ENCODE data around the gene CD63. TPM values are rescaled to one million over a fixed set of nuclear protein-coding genes. Genes with fewer than 3 reads are reported as not detected.
A peak's percentile ranks its signal among the peaks of the same experiment; 100 is the strongest.

Gene CD63
- total and polyA plus RNA-seq, 2 of the 13 experiments (the other 11 are each of a cell fraction or from before 2014, with no cell fraction given) = 234 to 277 TPM

GRCh38 chr12:55722948-55723347, 5.9 kb downstream of the CD63 start:
- intact Hi-C loops (cut with micrococcal nuclease; ENCODE audit: unreplicated experiment) (loop anchor here (5.0 kb wide), 1 partner anchor 536 kb away; no protein-coding TSS in a partner anchor), in situ Hi-C loops (cut with HindIII; ENCODE audit: extremely low pct_ligation_motif_present, low pct_unique_long_range_greater_than_20kb) (no loop called here)
- no peak overlapping the region for H3K9ac ChIP-seq (ENCODE audit: insufficient read depth, low read depth, low read length)
- CTCF ChIA-PET (ENCODE audit: low intra/inter-chr PET ratio, low total read pairs) = interaction anchor here (1.4 to 3.4 kb wide), 2 partner anchors 14 to 42 kb away, joined by 3 to 36 read pairs; a partner anchor contains a TSS
- H3K9me3 ChIP-seq (ENCODE audit: low read length) = no peaks in the 10 kb centered on the region
- DNase-seq (ENCODE audit: low spot score) (no peak), FAIRE-seq (no peak), ATAC-seq (no peak)
- H3K4me1 ChIP-seq (ENCODE audit: insufficient read depth, low read length) = peaks cover 84% of the 10 kb centered on the region
- peaks cover 10 to 25% of the 10 kb centered on the region in 2 experiments for H3K36me3 ChIP-seq (replicated peaks in 1 of 2; ENCODE audit: control insufficient read depth in 1 of 2, insufficient read depth in 2 of 2, low read length in 2 of 2)
- no peak overlapping the region for H3K4me2 ChIP-seq (ENCODE audit: low read depth, low read length)
- no peaks in the 10 kb centered on the region; a peak in 1 of 5 replicates for H3K27me3 ChIP-seq (ENCODE audit: control insufficient read depth in 1 of 2, insufficient read depth in 2 of 2, low read length in 2 of 2)
- 0 out of 2 replicates have a peak, but pooled peaks cover 8% of the 10 kb centered on the region for H4K20me1 ChIP-seq (ENCODE audit: insufficient read depth, low read length)
- H2AFZ ChIP-seq (ENCODE audit: low read length) = no peak overlapping the region
- POLR2A ChIA-PET = interaction anchor here (0.8 to 5.3 kb wide), 2 partner anchors 15 to 41 kb away, joined by 3 to 23 read pairs; a partner anchor contains a TSS
- H3K79me2 ChIP-seq (ENCODE audit: insufficient read depth, low read length) = peaks cover 9% of the 10 kb centered on the region
- no peak overlapping the region for H3K4me3 ChIP-seq (replicated peaks in 1 of 3; ENCODE audit: insufficient read depth in 1 of 3, low read depth in 2 of 3, low read length in 3 of 3)
- BruUV-seq (replicated peaks) = TSS peak; percentile 8
- no peak overlapping the region for H3K27ac ChIP-seq (ENCODE audit: extremely low read length, insufficient read depth, low read length)
- TF ChIP-seq, protein P1, sequence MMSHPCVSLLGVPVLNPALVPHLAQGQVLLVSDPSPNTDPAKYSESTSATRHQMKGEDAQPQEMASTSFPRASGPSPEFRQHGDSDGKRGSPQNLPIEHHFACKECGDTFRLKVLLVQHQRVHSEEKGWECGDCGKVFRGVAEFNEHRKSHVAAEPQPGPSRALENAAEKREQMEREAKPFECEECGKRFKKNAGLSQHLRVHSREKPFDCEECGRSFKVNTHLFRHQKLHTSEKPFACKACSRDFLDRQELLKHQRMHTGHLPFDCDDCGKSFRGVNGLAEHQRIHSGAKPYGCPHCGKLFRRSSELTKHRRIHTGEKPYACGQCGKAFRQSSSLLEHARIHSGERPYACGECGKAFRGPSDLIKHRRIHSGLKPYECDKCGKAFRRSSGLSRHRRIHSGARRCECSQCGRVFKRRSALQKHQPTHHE (CRISPR knock-in tag; IDR thresholded peaks at IDR 0.05; ENCODE audit: borderline replicate concordance) = no peak
- TF ChIP-seq PRMT3 (CRISPR knock-in tag; IDR thresholded peaks at IDR 0.05; ENCODE audit: borderline replicate concordance, low read depth) = no peak
- TF ChIP-seq ZNF292 (CRISPR knock-in tag; IDR thresholded peaks at IDR 0.05; ENCODE audit: borderline replicate concordance, low read depth) = no peak
- TF ChIP-seq NFRKB (IDR thresholded peaks at IDR 0.05) = no peak
- TF ChIP-seq ZFAT (CRISPR knock-in tag; conservative IDR thresholded peaks at IDR 0.05) = no peak
- TF ChIP-seq JARID2 (CRISPR knock-in tag; IDR thresholded peaks at IDR 0.05; ENCODE audit: insufficient replicate concordance) = no peak
- no peak for TF ChIP-seq SP1 (IDR thresholded peaks at IDR 0.05)
- no peak for TF ChIP-seq SP1 (CRISPR knock-in tag; IDR thresholded peaks at IDR 0.05)
- no peak for TF ChIP-seq DBP (CRISPR knock-in tag; IDR thresholded peaks at IDR 0.05; ENCODE audit: not compliant biosample characterization)
- TF ChIP-seq, protein P2, sequence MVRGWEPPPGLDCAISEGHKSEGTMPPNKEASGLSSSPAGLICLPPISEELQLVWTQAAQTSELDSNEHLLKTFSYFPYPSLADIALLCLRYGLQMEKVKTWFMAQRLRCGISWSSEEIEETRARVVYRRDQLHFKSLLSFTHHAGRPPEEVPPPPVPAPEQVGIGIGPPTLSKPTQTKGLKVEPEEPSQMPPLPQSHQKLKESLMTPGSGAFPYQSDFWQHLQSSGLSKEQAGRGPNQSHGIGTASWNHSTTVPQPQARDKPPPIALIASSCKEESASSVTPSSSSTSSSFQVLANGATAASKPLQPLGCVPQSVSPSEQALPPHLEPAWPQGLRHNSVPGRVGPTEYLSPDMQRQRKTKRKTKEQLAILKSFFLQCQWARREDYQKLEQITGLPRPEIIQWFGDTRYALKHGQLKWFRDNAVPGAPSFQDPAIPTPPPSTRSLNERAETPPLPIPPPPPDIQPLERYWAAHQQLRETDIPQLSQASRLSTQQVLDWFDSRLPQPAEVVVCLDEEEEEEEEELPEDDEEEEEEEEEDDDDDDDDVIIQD (CRISPR knock-in tag; IDR thresholded peaks at IDR 0.05; ENCODE audit: low read depth) = no peak
- TF ChIP-seq ISX (CRISPR knock-in tag; conservative IDR thresholded peaks at IDR 0.05) = no peak
- TF ChIP-seq, protein P3, sequence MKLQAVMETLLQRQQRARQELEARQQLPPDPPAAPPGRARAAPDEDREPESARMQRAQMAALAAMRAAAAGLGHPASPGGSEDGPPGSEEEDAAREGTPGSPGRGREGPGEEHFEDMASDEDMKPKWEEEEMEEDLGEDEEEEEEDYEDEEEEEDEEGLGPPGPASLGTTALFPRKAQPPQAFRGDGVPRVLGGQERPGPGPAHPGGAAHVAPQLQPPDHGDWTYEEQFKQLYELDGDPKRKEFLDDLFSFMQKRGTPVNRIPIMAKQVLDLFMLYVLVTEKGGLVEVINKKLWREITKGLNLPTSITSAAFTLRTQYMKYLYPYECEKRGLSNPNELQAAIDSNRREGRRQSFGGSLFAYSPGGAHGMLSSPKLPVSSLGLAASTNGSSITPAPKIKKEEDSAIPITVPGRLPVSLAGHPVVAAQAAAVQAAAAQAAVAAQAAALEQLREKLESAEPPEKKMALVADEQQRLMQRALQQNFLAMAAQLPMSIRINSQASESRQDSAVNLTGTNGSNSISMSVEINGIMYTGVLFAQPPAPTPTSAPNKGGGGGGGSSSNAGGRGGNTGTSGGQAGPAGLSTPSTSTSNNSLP (IDR thresholded peaks at IDR 0.05; ENCODE audit: low read depth, low read length) = no peak
- no peak for TF ChIP-seq ZC3H4 (CRISPR knock-in tag; IDR thresholded peaks at IDR 0.05; ENCODE audit: borderline replicate concordance)
- no peak for TF ChIP-seq STAT5B (CRISPR knock-in tag; IDR thresholded peaks at IDR 0.05)
- TF ChIP-seq ZNF280D (CRISPR knock-in tag; IDR thresholded peaks at IDR 0.05) = no peak
- TF ChIP-seq SNAI1 (CRISPR knock-in tag; IDR thresholded peaks at IDR 0.05; ENCODE audit: borderline replicate concordance) = no peak
- 98% methylated on average over 6 of the region's 8 CpGs for WGBS (ENCODE audit: low lambda C conversion rate)

Measured in HepG2 (cell line).